Measurements from ENCODE around the gene MAP6.

MAP6 gene

GRCh38 chr11:75644370-75644769 is 24.5 kb downstream of the MAP6 start:
- no peaks in the 10 kb centered on the region for H3K27me3 ChIP-seq (ENCODE audit: insufficient read depth, low read depth, severe bottlenecking)
- no peak overlapping the region for H3K27ac ChIP-seq
- no peak for TF ChIP-seq CTCF (IDR thresholded peaks at IDR 0.05; ENCODE audit: low read depth, low read length)
- no peak for DNase-seq
- H3K4me3 ChIP-seq (ENCODE audit: low read depth, low read length), result no peak overlapping the region
- H3K9me3 ChIP-seq (ENCODE audit: severe bottlenecking), result no peaks in the 10 kb centered on the region
- no peaks in the 10 kb centered on the region for H3K36me3 ChIP-seq

GRCh38 chr11:75642402-75643113 is 26.3 kb downstream of the MAP6 start:
- no peak overlapping the region for H3K27ac ChIP-seq
- H3K4me3 ChIP-seq (ENCODE audit: low read depth, low read length), result no peak overlapping the region
- no peaks in the 10 kb centered on the region for H3K36me3 ChIP-seq
- no peaks in the 10 kb centered on the region for H3K27me3 ChIP-seq (ENCODE audit: insufficient read depth, low read depth, severe bottlenecking)
- TF ChIP-seq CTCF (IDR thresholded peaks at IDR 0.05; ENCODE audit: low read depth, low read length), result no peak
- no peak for DNase-seq
- H3K9me3 ChIP-seq (ENCODE audit: severe bottlenecking), result no peaks in the 10 kb centered on the region

- Histone ChIP-seq H3K27me3 (ENCODE audit: insufficient read depth, low read depth, severe bottlenecking) (no peaks in the 10 kb centered on the region), H3K27ac (peak overlapping the region; percentile 92), H3K4me3 (ENCODE audit: low read depth, low read length) (peak overlapping the region; percentile 31), H3K36me3 (no peaks in the 10 kb centered on the region), H3K9me3 (ENCODE audit: severe bottlenecking) (no peaks in the 10 kb centered on the region)
- peak; percentile 91 for DNase-seq
- TF ChIP-seq CTCF (IDR thresholded peaks at IDR 0.05; ENCODE audit: low read depth, low read length), result no peak
Observed at GRCh38 chr11:75639762-75640181, 29.1 kb downstream of the MAP6 start.

GRCh38 chr11:75637998-75638397 is 30.8 kb downstream of the MAP6 start:
- no peak overlapping the region; the same call in 1 of the 2 replicates for H3K27ac ChIP-seq
- H3K36me3 ChIP-seq, result no peaks in the 10 kb centered on the region
- H3K9me3 ChIP-seq (ENCODE audit: severe bottlenecking), result no peaks in the 10 kb centered on the region
- no peak for TF ChIP-seq CTCF (IDR thresholded peaks at IDR 0.05; ENCODE audit: low read depth, low read length)
- DNase-seq, result no peak
- H3K4me3 ChIP-seq (ENCODE audit: low read depth, low read length), result no peak overlapping the region
- no peaks in the 10 kb centered on the region for H3K27me3 ChIP-seq (ENCODE audit: insufficient read depth, low read depth, severe bottlenecking)

- no peaks in the 10 kb centered on the region for H3K27me3 ChIP-seq (ENCODE audit: insufficient read depth, low read depth, severe bottlenecking)
- DNase-seq, result peak; percentile 37
- H3K27ac ChIP-seq, result peak overlapping the region; percentile 69
- no peaks in the 10 kb centered on the region for H3K9me3 ChIP-seq (ENCODE audit: severe bottlenecking)
- no peaks in the 10 kb centered on the region for H3K36me3 ChIP-seq
- TF ChIP-seq CTCF (IDR thresholded peaks at IDR 0.05; ENCODE audit: low read depth, low read length), result no peak
- no peak overlapping the region; the same call in 1 of the 2 replicates for H3K4me3 ChIP-seq (ENCODE audit: low read depth, low read length)
Observed at GRCh38 chr11:75635066-75635862, 33.6 kb downstream of the MAP6 start.

All from WERI-Rb-1 (cell line).